ENCODE data around the gene CFAP45.

Gene CFAP45

GRCh38 chr1:159921251-159921650 is 21.3 kb upstream of the CFAP45 start:
- Histone ChIP-seq H3K9me3 (ENCODE audit: control insufficient read depth, insufficient read depth, low read length) (no peaks in the 10 kb centered on the region), H3K4me2 (ENCODE audit: low read length) (peak overlapping the region; percentile 90), H3K4me3 (ENCODE audit: low read length) (peak overlapping the region; percentile 99), H4K20me1 (ENCODE audit: control insufficient read depth, insufficient read depth, low read depth, low read length) (peaks cover 25% of the 10 kb centered on the region), H3K27me3 (ENCODE audit: control insufficient read depth, low read length) (no peaks in the 10 kb centered on the region), H3K27ac (ENCODE audit: low read depth, low read length) (peak overlapping the region; percentile 76), H3F3A (ENCODE audit: control insufficient read depth, insufficient read depth) (peaks cover 1% of the 10 kb centered on the region), H3K4me1 (ENCODE audit: control insufficient read depth, low read length) (peaks cover 39% of the 10 kb centered on the region), H3K36me3 (ENCODE audit: control insufficient read depth, low read length) (peaks cover 82% of the 10 kb centered on the region), H3K79me2 (ENCODE audit: control insufficient read depth, low read length) (peaks cover 68% of the 10 kb centered on the region), H3K9me2 (replicated peaks; ENCODE audit: control insufficient read depth, low read length) (no peaks in the 10 kb centered on the region)
- TF ChIP-seq CTCF (IDR thresholded peaks at IDR 0.05; ENCODE audit: low read depth, low read length, poor library complexity, severe bottlenecking): no peak
- no peak for TF ChIP-seq EZH2phosphoT487 (IDR thresholded peaks at IDR 0.05; ENCODE audit: borderline replicate concordance, low read length)

GRCh38 chr1:159920651-159921050 is 20.7 kb upstream of the CFAP45 start:
- Histone ChIP-seq H3K27ac (ENCODE audit: low read depth, low read length) (peak overlapping the region; percentile 76; the same call in 1 of the 2 replicates), H3K4me1 (ENCODE audit: control insufficient read depth, low read length) (peaks cover 33% of the 10 kb centered on the region), H4K20me1 (ENCODE audit: control insufficient read depth, insufficient read depth, low read depth, low read length) (peaks cover 25% of the 10 kb centered on the region), H3K4me3 (ENCODE audit: low read length) (no peak overlapping the region), H3K9me2 (replicated peaks; ENCODE audit: control insufficient read depth, low read length) (no peaks in the 10 kb centered on the region), H3K4me2 (ENCODE audit: low read length) (peak overlapping the region; percentile 90; the same call in 1 of the 2 replicates), H3K9me3 (ENCODE audit: control insufficient read depth, insufficient read depth, low read length) (no peaks in the 10 kb centered on the region), H3K79me2 (ENCODE audit: control insufficient read depth, low read length) (peaks cover 62% of the 10 kb centered on the region), H3K27me3 (ENCODE audit: control insufficient read depth, low read length) (no peaks in the 10 kb centered on the region), H3F3A (ENCODE audit: control insufficient read depth, insufficient read depth) (peaks cover 5% of the 10 kb centered on the region), H3K36me3 (ENCODE audit: control insufficient read depth, low read length) (peaks cover 88% of the 10 kb centered on the region)
- TF ChIP-seq EZH2phosphoT487 (IDR thresholded peaks at IDR 0.05; ENCODE audit: borderline replicate concordance, low read length) (no peak), CTCF (IDR thresholded peaks at IDR 0.05; ENCODE audit: low read depth, low read length, poor library complexity, severe bottlenecking) (no peak)

GRCh38 chr1:159920202-159920601 is 20.2 kb upstream of the CFAP45 start:
- Histone ChIP-seq H3K4me1 (ENCODE audit: control insufficient read depth, low read length) (peaks cover 32% of the 10 kb centered on the region), H3F3A (ENCODE audit: control insufficient read depth, insufficient read depth) (peaks cover 5% of the 10 kb centered on the region), H3K4me3 (ENCODE audit: low read length) (no peak overlapping the region), H3K9me3 (ENCODE audit: control insufficient read depth, insufficient read depth, low read length) (no peaks in the 10 kb centered on the region), H3K27ac (ENCODE audit: low read depth, low read length) (no peak overlapping the region), H3K36me3 (ENCODE audit: control insufficient read depth, low read length) (peaks cover 90% of the 10 kb centered on the region), H3K4me2 (ENCODE audit: low read length) (no peak overlapping the region), H4K20me1 (ENCODE audit: control insufficient read depth, insufficient read depth, low read depth, low read length) (peaks cover 25% of the 10 kb centered on the region), H3K9me2 (replicated peaks; ENCODE audit: control insufficient read depth, low read length) (no peaks in the 10 kb centered on the region), H3K27me3 (ENCODE audit: control insufficient read depth, low read length) (no peaks in the 10 kb centered on the region), H3K79me2 (ENCODE audit: control insufficient read depth, low read length) (peaks cover 58% of the 10 kb centered on the region)
- TF ChIP-seq CTCF (IDR thresholded peaks at IDR 0.05; ENCODE audit: low read depth, low read length, poor library complexity, severe bottlenecking): no peak
- TF ChIP-seq EZH2phosphoT487 (IDR thresholded peaks at IDR 0.05; ENCODE audit: borderline replicate concordance, low read length): no peak

Data from DOHH2 (cell line).